Epithelial cell of proximal tubule (primary cell): ENCODE results near the gene STRIP1. TPM values are rescaled to one million over a fixed set of nuclear protein-coding genes. Genes with fewer than 3 reads are reported as not detected.
"Not testable (repeated sequence)": the region's sequence is repeated elsewhere in the genome, so short reads cannot be mapped to it uniquely, and the experiment has no call there.

Experiments
- DNase-seq: peaks from one replicate; pipeline ENCODE4 v3.0.0-alpha.2; 2011; ENCODE audit warnings: low read depth
- H3K4me3 ChIP-seq: 2 replicates; pipeline ENCODE4 v1.5.1; 2011; ENCODE audit warnings: low read depth, mild to moderate bottlenecking, low read length
- CTCF ChIP-seq: conservative IDR thresholded peaks from 2 replicates; pipeline ENCODE4 v1.5.1; 2012; ENCODE audit warnings: low read depth, mild to moderate bottlenecking, low read length
- total RNA-seq: library from RNA; depleted of rRNA; stranded (reverse); fragments of >200 nt; gene quantifications from 2 replicates; pipeline ENCODE4 v1.2.3, GENCODE V29; 2015

Gene STRIP1
- total RNA-seq, 1 donor from 2014 or later, result 28.9 TPM

DNA sequence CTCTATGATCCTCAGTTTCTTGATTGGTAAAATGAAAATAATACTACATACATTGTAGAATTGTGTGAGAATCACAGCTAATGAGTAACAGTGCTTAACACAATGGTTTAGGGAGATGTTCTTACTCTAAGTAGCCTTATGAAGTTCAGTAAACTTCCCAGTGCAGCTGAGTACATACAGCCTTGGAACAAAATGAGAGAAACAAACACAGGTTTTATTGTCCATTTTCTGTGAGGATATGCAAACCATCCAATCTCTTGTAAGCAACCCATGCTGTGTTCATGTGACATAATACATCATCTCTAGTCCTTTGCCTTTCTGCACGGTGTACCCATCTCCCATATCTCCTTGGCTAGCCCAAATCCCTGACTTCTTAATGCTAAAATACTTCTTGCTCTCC lies 14.7 kb upstream of the STRIP1 start:
- no peak for TF ChIP-seq CTCF
- no peak for DNase-seq
- H3K4me3 ChIP-seq, result no peak overlapping the region

GRCh38 chr1:110021285-110021684 lies 13.1 kb upstream of the STRIP1 start:
- H3K4me3 ChIP-seq, result no peak overlapping the region
- no peak for DNase-seq
- no peak for TF ChIP-seq CTCF

DNA sequence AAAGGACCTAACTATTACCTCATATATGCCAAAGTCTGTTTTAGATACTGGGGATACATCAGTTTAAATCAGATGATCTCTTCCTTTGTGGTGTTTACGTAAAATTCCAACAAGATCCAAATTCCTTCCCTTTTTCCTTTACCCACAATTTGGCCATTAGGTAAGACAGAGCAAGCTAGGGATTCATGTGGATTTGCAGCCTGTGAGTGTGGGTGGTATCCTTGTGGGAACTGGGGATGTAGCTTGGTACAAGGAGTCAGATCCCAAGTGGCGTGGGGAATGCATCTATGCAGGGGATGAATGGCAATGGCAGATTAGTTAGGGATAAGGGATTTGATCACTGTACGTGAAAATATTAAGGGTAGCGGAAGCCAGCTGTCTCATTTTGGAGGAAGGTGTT lies 9.8 kb upstream of the STRIP1 start:
- DNase-seq, result no peak
- no peak for TF ChIP-seq CTCF
- H3K4me3 ChIP-seq, result no peak overlapping the region

GRCh38 chr1:110030687-110031086 lies 3.7 kb upstream of the STRIP1 start:
- not testable (repeated sequence) for H3K4me3 ChIP-seq, DNase-seq

GRCh38 chr1:110032327-110032726 lies 2.1 kb upstream of the STRIP1 start:
- H3K4me3 ChIP-seq, result no peak overlapping the region
- no peak for TF ChIP-seq CTCF
- no peak for DNase-seq

GRCh38 chr1:110033421-110033820 lies 1.0 kb upstream of the STRIP1 start:
- H3K4me3 ChIP-seq, result no peak overlapping the region
- no peak for DNase-seq
- TF ChIP-seq CTCF, result no peak

- no peak for TF ChIP-seq CTCF
- peak overlapping the region; percentile 96 for H3K4me3 ChIP-seq
- DNase-seq, result no peak
Observed at GRCh38 chr1:110034040-110034450, 379 bp upstream of the STRIP1 start.
